ENCODE data around the gene NPSR1.
"Not testable (repeated sequence)": the region's sequence is repeated elsewhere in the genome, so short reads cannot be mapped to it uniquely, and the experiment has no call there.

Gene NPSR1

DNA sequence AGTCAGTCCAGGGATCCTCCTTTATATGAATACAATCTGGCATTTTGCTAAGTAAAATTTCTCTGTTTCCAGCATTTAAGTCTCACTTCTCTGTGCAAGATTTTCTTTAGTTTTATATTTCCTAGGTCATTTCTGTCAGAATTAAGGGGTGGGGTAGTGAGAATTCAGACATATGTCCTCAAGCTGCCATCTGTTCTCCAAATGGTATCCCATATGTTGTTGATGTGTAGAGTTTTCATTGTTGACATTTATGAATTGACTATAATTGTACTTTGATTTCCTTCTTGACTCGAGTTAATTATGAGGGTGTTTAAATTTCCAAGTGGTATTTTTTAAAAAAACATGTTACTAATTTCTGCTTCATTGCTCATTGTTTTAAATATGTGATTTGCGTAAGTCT, 148.8 kb downstream of the NPSR1 start:
- CTCF ChIA-PET, result no interaction called here
- POLR2A ChIA-PET, result no interaction called here

GRCh38 chr7:34807548-34808340, 149.7 kb downstream of the NPSR1 start:
- ChIA-PET CTCF (no interaction called here), POLR2A (no interaction called here)
- TF ChIP-seq, protein P1, sequence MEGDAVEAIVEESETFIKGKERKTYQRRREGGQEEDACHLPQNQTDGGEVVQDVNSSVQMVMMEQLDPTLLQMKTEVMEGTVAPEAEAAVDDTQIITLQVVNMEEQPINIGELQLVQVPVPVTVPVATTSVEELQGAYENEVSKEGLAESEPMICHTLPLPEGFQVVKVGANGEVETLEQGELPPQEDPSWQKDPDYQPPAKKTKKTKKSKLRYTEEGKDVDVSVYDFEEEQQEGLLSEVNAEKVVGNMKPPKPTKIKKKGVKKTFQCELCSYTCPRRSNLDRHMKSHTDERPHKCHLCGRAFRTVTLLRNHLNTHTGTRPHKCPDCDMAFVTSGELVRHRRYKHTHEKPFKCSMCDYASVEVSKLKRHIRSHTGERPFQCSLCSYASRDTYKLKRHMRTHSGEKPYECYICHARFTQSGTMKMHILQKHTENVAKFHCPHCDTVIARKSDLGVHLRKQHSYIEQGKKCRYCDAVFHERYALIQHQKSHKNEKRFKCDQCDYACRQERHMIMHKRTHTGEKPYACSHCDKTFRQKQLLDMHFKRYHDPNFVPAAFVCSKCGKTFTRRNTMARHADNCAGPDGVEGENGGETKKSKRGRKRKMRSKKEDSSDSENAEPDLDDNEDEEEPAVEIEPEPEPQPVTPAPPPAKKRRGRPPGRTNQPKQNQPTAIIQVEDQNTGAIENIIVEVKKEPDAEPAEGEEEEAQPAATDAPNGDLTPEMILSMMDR (IDR thresholded peaks at IDR 0.05; ENCODE audit: insufficient read depth, low read length, missing control alignments), result no peak
- no peak for DNase-seq (ENCODE audit: low read depth, low spot score)
- no peak overlapping the region for H3K4me3 ChIP-seq (ENCODE audit: low read depth, low read length)

More for the DNA sequence above, 148.8 kb downstream of the NPSR1 start:
- H3K4me3 ChIP-seq (ENCODE audit: low read depth, low read length), result no peak overlapping the region
- TF ChIP-seq, protein P1 (IDR thresholded peaks at IDR 0.05; ENCODE audit: insufficient read depth, low read length, missing control alignments), result no peak
- DNase-seq (ENCODE audit: low read depth, low spot score), result no peak

DNA sequence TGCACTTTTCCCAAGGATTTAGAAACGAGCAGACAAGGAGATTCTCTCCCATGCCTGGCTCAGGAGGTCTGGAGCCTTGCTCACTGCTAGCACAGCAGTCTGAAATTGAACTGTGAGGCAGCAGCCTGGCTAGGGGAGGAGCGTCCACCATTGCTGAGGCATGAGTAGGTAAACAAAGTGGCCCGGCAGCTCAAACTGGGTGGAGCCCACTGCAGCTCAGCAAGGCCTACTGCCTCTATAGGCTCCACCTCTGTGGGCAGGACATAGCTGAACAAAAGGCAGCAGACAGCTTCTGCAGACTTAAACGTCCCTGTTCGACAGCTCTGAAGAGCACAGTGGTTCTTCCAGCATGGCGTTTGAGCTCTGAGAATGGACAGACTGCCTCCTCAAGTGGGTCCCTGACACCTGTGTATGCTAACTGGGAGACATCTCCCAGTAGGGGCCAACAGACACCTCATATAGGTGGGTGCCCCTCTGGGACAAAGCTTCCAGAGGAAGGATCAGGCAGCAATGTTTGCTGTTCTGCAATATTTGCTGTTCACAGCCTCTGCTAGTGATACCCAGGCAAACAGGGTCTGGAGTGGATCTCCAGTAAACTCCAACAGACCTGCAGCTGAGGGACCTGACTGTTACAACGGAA, 156.3 kb downstream of the NPSR1 start:
- not testable (repeated sequence) for DNase-seq (ENCODE audit: low read depth, low spot score)
- CTCF ChIA-PET, result interaction anchor here (1.6 kb wide), 1 partner anchor 10 kb away, joined by 4 read pairs; no protein-coding TSS in a partner anchor

DNA sequence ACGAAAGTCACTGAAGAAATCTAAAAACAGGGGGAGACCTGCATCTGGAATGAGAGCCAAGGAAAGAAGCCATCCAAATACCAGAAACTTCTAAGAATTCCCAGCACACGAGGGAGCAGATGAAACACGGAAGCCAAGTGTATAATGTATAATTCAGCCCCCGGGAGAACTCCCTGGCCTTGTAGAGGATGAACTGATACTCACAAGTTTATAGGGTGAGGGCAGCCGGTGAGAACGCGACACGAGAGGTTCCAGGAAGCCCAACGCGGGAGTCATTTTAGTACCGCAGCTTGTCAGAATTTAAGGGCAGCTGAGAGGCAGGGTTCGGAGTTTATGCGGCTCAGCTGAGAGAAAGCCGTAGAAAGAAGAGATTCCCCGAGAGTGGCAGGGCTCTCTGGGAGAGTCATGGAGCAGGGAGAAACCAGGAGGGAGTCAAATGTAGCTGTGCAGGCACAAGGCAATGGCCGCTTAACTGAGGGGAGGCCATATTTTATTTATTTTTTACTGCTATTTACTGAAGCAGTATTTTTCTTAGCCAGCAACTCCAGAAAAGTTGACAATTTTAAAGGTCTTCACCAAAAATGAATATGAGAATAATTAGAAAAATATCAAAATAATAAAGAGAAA, 164.0 kb downstream of the NPSR1 start:
- ChIA-PET POLR2A (no interaction called here), CTCF (interaction anchor here (1.0 to 1.2 kb wide), 4 partner anchors 61 to 502 kb away, joined by 3 read pairs; no protein-coding TSS in a partner anchor)
- H3K4me3 ChIP-seq (ENCODE audit: low read depth, low read length), result no peak overlapping the region
- TF ChIP-seq, protein P1 (IDR thresholded peaks at IDR 0.05; ENCODE audit: insufficient read depth, low read length, missing control alignments), result no peak
- DNase-seq (ENCODE audit: low read depth, low spot score), result no peak

More for the DNA sequence above, 156.3 kb downstream of the NPSR1 start:
- H3K4me3 ChIP-seq (ENCODE audit: low read depth, low read length); POLR2A ChIA-PET: not testable (repeated sequence)

- DNase-seq (ENCODE audit: low read depth, low spot score), result no peak
- TF ChIP-seq, protein P1 (IDR thresholded peaks at IDR 0.05; ENCODE audit: insufficient read depth, low read length, missing control alignments), result peak; percentile 76
- CTCF ChIA-PET, result interaction anchor here (0.6 to 2.6 kb wide), 17 partner anchors 9 to 213 kb away, joined by 3 to 20 read pairs (median 4); no protein-coding TSS in a partner anchor
- POLR2A ChIA-PET, result no interaction called here
- H3K4me3 ChIP-seq (ENCODE audit: low read depth, low read length), result no peak overlapping the region
Measured at GRCh38 chr7:34823650-34824258, 165.7 kb downstream of the NPSR1 start.

DNA sequence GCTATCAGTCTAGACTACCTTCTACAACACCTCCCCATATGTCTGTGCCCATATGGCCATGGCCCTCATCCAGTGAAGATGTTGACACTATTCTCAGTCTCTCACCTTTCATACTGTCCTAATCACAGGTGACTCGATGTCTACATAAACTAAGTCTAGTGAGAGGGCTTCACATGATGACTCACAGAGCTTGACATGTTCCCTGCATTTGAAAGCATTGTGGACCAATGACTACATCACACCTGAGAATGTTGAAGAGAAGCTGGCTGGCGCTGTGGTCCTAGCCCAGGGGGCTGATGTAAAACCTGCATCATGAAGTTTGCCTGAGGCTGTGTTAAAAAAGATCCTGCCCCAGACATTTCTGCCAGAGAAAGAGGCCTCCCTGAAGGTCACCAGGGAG, 167.2 kb downstream of the NPSR1 start:
- TF ChIP-seq, protein P1 (IDR thresholded peaks at IDR 0.05; ENCODE audit: insufficient read depth, low read length, missing control alignments), result no peak
- POLR2A ChIA-PET, result no interaction called here
- CTCF ChIA-PET, result interaction anchor here (1.4 to 2.6 kb wide), 3 partner anchors 10 to 104 kb away, joined by 3 to 20 read pairs (median 3); no protein-coding TSS in a partner anchor
- DNase-seq (ENCODE audit: low read depth, low spot score), result no peak
- H3K4me3 ChIP-seq (ENCODE audit: low read depth, low read length), result no peak overlapping the region

Data from AG04449 (cell line).